Measurements from ENCODE around the gene ZNF148.

DNA sequence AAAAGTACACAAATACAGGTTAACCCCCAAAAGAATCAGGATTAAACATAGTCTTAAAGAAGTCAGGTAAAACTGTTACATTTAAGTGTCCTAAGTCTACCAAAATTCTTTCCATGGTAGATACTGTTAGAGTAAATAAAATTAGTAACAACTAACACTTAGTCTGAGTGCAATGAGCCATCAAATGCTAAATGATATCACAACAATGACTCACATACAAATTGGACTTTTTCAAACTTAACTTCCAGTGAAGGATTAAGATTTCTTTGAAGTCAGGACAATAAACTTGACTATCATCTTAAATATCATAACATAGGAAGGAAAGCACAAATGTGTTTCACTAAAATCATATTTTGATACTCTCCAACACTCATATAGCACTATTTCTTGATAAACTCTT lies 43.9 kb downstream of the ZNF148 start:
- no peak for TF ChIP-seq POLR2A (IDR thresholded peaks at IDR 0.05)
- TF ChIP-seq, protein P1, sequence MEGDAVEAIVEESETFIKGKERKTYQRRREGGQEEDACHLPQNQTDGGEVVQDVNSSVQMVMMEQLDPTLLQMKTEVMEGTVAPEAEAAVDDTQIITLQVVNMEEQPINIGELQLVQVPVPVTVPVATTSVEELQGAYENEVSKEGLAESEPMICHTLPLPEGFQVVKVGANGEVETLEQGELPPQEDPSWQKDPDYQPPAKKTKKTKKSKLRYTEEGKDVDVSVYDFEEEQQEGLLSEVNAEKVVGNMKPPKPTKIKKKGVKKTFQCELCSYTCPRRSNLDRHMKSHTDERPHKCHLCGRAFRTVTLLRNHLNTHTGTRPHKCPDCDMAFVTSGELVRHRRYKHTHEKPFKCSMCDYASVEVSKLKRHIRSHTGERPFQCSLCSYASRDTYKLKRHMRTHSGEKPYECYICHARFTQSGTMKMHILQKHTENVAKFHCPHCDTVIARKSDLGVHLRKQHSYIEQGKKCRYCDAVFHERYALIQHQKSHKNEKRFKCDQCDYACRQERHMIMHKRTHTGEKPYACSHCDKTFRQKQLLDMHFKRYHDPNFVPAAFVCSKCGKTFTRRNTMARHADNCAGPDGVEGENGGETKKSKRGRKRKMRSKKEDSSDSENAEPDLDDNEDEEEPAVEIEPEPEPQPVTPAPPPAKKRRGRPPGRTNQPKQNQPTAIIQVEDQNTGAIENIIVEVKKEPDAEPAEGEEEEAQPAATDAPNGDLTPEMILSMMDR (IDR thresholded peaks at IDR 0.05) = no peak
